Stimulated activated memory B cell treated with anti-CD40 and anti-IgM and Interleukin-4, amounts not matched to agents 10 μg/mL and 1 μg/mL and 100 μg/mL, for 72 hours (primary cell): Measurements from ENCODE around the gene NPIPB9.
"Not testable (repeated sequence)": the region's sequence is repeated elsewhere in the genome, so short reads cannot be mapped to it uniquely, and the experiment has no call there.

ENCODE experiments used
- ATAC-seq: fragments of 150-1000 bp; cut with Tn5 transposase; 2 replicates; pipeline ENCODE4 v1.10.0; 2021
- H3K27ac Mint-ChIP-seq: one replicate; pipeline ENCODE4 v1.8.0; 2022; ENCODE audit warnings: mild to moderate bottlenecking, mixed read lengths
- H3K27me3 Mint-ChIP-seq: one replicate; pipeline ENCODE4 v1.8.0; 2022; ENCODE audit warnings: mixed read lengths
- H3K36me3 Mint-ChIP-seq: one replicate; pipeline ENCODE4 v1.8.0; 2022; ENCODE audit warnings: mixed read lengths
- H3K4me1 Mint-ChIP-seq: one replicate; pipeline ENCODE4 v1.8.0; 2022; ENCODE audit warnings: mixed read lengths
- H3K4me3 Mint-ChIP-seq: one replicate; pipeline ENCODE4 v1.8.0; 2022; ENCODE audit warnings: mild to moderate bottlenecking, moderate library complexity, mixed read lengths
- H3K9me3 Mint-ChIP-seq: one replicate; pipeline ENCODE4 v1.8.0; 2022; ENCODE audit warnings: mixed read lengths

The NPIPB9 gene

GRCh38 chr16:28751487-28751886, at the start of gene NPIPB9:
Gene NPIPB9 (plus strand): TSS chr16:28751787.
- H3K27ac Mint-ChIP-seq, ATAC-seq, H3K9me3 Mint-ChIP-seq, H3K36me3 Mint-ChIP-seq, H3K4me3 Mint-ChIP-seq, H3K27me3 Mint-ChIP-seq, H3K4me1 Mint-ChIP-seq: not testable (repeated sequence)

- not testable (repeated sequence) for ATAC-seq, H3K36me3 Mint-ChIP-seq, H3K4me3 Mint-ChIP-seq, H3K27me3 Mint-ChIP-seq, H3K4me1 Mint-ChIP-seq, H3K27ac Mint-ChIP-seq, H3K9me3 Mint-ChIP-seq
Measured at GRCh38 chr16:28704246-28704645, 47.3 kb upstream of the NPIPB9 start.

DNA sequence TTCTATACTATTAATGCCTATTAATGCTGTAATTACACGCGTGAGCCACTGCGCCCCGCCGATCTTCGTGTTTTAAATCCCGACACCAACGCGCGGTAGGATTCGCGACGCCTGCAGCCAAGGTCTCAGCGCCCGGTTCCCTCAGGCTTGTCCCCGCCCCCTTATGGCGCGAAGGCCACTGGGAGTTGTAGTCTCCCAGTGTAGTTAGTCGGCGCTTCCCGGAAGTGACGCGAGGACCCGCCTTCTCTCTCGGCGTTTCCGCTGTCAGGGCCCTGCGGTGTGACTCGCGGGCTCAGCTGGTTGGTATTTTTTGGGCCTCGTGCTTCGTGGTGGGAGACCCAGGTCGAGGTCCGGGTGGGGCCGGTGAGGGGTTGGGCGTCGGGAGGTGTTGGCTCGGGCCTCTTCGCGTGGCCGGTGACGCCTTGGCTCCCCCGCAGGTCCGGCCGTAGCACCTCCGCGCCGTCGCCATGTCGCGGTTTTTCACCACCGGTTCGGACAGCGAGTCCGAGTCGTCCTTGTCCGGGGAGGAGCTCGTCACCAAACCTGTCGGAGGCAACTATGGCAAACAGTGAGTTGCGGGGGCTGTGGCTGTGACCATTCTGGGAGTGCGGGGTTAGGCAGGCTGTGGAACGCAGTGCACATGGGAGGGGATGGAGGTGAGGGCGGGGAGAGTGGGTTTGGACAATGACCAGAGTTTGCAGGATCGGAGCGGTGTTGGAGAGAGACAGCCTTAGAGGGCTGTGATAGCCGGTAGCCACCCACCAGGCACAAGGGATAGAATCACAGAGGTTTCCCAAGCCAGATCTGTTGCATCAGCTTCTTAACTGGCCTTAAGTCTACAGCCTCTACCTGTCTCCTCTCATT, 40.1 kb upstream of the NPIPB9 start, which contains the start of gene EIF3C:
Gene EIF3C, plus strand, starts transcription at position 245 of the 864 bp plus-strand sequence. Its CDS starts 223 bp downstream, at position 468.
- not testable (repeated sequence) for H3K9me3 Mint-ChIP-seq, H3K36me3 Mint-ChIP-seq, H3K27ac Mint-ChIP-seq, H3K4me3 Mint-ChIP-seq, H3K4me1 Mint-ChIP-seq, H3K27me3 Mint-ChIP-seq
- peak; percentile 100 for ATAC-seq

DNA sequence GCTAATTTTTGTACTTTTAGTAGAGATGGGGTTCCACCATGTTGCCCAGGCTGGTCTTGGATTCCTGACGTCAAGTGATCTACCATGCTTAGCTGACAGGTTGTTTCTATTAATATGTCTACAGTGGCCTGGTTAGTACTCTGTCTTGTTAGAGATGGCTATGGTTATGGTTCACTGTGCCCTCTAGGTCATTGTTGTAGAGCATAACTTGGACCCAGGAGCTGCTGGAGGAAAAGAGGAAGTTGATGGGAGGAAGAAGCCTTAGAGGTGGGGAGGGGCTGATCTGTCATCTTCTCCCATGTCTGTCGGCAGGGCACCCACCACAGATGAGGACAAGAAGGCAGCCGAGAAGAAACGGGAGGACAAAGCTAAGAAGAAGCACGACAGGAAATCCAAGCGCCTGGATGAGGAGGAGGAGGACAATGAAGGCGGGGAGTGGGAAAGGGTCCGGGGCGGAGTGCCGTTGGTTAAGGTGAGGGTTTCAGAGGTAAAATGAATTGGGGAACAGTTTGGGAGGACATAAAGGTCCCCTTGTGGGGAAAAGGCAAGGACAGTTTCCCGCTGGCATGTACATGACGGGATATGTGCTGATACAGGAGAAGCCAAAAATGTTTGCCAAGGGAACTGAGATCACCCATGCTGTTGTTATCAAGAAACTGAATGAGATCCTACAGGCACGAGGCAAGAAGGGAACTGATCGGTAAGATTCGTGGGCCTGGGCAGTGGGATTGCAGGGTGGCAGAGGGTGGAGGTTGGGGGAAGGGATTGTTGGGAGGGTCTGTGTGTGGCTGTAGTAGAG, 28.5 kb upstream of the NPIPB9 start:
- H3K27ac Mint-ChIP-seq, H3K36me3 Mint-ChIP-seq, H3K4me1 Mint-ChIP-seq, ATAC-seq, H3K9me3 Mint-ChIP-seq, H3K27me3 Mint-ChIP-seq, H3K4me3 Mint-ChIP-seq: not testable (repeated sequence)

- not testable (repeated sequence) for H3K27ac Mint-ChIP-seq, ATAC-seq, H3K4me1 Mint-ChIP-seq, H3K36me3 Mint-ChIP-seq, H3K9me3 Mint-ChIP-seq, H3K4me3 Mint-ChIP-seq, H3K27me3 Mint-ChIP-seq
Measured at GRCh38 chr16:28731253-28731652, 20.3 kb upstream of the NPIPB9 start.

DNA sequence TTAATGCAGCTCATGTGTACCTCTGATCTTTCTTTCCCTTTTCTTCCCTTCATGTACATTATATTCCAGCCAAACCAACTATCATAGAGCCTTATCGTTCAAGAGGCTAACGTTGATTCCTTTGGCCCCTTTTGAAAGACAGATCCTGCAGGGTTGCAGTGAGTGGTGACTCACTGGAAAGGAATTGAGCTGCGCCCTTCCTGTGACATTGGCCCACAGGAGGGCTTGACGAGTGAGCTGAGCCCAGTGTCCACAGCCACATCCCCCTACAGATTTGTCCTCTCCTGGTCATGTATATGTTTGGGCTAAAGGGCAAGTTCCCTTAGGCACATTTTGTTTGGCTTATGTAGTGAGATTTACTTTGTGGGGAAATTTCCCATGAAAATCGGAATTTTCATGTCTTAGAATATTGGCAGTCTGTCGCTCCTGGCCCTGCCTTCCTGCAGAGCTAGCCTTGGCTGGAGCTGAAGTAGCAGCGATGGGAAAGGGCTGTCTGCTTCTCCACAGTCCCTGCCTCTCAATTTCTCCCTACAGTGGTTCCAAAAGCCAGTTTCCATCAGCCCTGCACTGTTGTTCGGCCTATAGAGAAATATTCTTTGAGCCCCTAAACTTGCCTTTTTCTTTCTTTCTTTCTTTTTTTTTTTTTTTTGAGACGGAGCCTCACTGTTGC, 19.0 kb upstream of the NPIPB9 start:
- H3K4me1 Mint-ChIP-seq, H3K9me3 Mint-ChIP-seq, ATAC-seq, H3K27me3 Mint-ChIP-seq, H3K36me3 Mint-ChIP-seq, H3K4me3 Mint-ChIP-seq, H3K27ac Mint-ChIP-seq: not testable (repeated sequence)

- not testable (repeated sequence) for ATAC-seq, H3K9me3 Mint-ChIP-seq, H3K4me1 Mint-ChIP-seq, H3K4me3 Mint-ChIP-seq, H3K27ac Mint-ChIP-seq, H3K27me3 Mint-ChIP-seq, H3K36me3 Mint-ChIP-seq
Measured at GRCh38 chr16:28739787-28740186, 11.8 kb upstream of the NPIPB9 start.

- not testable (repeated sequence) for H3K4me3 Mint-ChIP-seq
Measured at GRCh38 chr16:28740631-28741030, 11.0 kb upstream of the NPIPB9 start.

DNA sequence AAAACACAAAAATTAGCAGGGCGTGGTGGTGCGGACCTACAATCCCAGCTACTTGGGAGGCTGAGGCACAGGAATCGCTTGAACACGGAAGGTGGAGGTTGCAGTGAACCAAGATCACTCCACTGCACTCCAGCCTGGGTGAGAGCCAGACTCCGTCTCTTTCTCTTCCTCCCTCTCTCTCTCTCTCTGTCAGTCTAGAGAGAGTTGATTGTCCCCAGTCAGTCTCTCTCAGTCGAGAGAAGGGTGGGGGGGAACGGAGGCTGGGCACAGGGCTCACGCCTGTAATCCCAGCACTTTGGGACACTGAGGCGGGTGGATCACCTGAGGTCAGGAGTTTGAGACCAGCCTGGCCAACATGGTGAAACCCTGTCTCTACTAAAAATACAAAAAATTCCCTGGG, 10.3 kb upstream of the NPIPB9 start:
- ATAC-seq, H3K27me3 Mint-ChIP-seq, H3K4me3 Mint-ChIP-seq, H3K27ac Mint-ChIP-seq, H3K36me3 Mint-ChIP-seq, H3K9me3 Mint-ChIP-seq, H3K4me1 Mint-ChIP-seq: not testable (repeated sequence)

More at GRCh38 chr16:28740631-28741030, 11.0 kb upstream of the NPIPB9 start:
- not testable (repeated sequence) for H3K36me3 Mint-ChIP-seq, H3K4me1 Mint-ChIP-seq, H3K27ac Mint-ChIP-seq, ATAC-seq, H3K27me3 Mint-ChIP-seq, H3K9me3 Mint-ChIP-seq

GRCh38 chr16:28746618-28747350, 4.8 kb upstream of the NPIPB9 start:
- H3K9me3 Mint-ChIP-seq, H3K4me3 Mint-ChIP-seq, H3K4me1 Mint-ChIP-seq, H3K36me3 Mint-ChIP-seq, H3K27me3 Mint-ChIP-seq, ATAC-seq, H3K27ac Mint-ChIP-seq: not testable (repeated sequence)

- peak overlapping the region; percentile 72 for H3K4me3 Mint-ChIP-seq
- peak; percentile 99 for ATAC-seq
- peak overlapping the region; percentile 78 for H3K27ac Mint-ChIP-seq
- H3K4me1 Mint-ChIP-seq, H3K36me3 Mint-ChIP-seq, H3K27me3 Mint-ChIP-seq, H3K9me3 Mint-ChIP-seq: not testable (repeated sequence)
Measured at GRCh38 chr16:28749997-28750465, 1.6 kb upstream of the NPIPB9 start.

- H3K36me3 Mint-ChIP-seq, H3K9me3 Mint-ChIP-seq, ATAC-seq, H3K4me1 Mint-ChIP-seq, H3K4me3 Mint-ChIP-seq, H3K27me3 Mint-ChIP-seq: not testable (repeated sequence)
- H3K27ac Mint-ChIP-seq = peak overlapping the region; percentile 78
Measured at GRCh38 chr16:28750469-28751067, 1.0 kb upstream of the NPIPB9 start.

DNA sequence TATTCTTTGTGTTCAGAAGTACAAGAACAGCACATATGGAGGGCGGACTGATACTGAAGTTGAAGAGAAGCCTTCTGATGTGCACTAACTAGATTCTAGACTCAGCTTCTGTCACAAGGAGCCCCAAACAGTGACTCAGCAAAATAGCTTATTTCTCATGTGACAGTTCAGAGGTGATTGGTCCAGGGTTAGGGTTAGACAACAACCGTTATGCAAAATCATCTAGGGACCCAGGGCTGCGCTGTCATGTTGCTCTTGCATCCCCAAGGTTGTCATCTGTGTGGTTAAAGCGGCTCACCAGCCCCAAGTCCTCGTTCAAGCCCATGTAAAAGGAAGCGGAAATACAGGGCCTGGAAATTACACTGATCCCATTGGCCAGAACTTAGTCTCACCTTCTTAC, 30.1 kb downstream of the NPIPB9 start:
- not testable (repeated sequence) for H3K4me1 Mint-ChIP-seq, H3K36me3 Mint-ChIP-seq, H3K4me3 Mint-ChIP-seq, ATAC-seq, H3K27me3 Mint-ChIP-seq, H3K27ac Mint-ChIP-seq, H3K9me3 Mint-ChIP-seq

GRCh38 chr16:28782357-28782756, 30.8 kb downstream of the NPIPB9 start:
- not testable (repeated sequence) for H3K36me3 Mint-ChIP-seq, H3K4me1 Mint-ChIP-seq, H3K27me3 Mint-ChIP-seq, H3K27ac Mint-ChIP-seq, H3K4me3 Mint-ChIP-seq, ATAC-seq, H3K9me3 Mint-ChIP-seq
